Mononuclear cell (primary cell): ENCODE results near the gene HDAC4. TPM values are rescaled to one million over a fixed set of nuclear protein-coding genes. Genes with fewer than 3 reads are reported as not detected.

Experiments
- H3K27me3 ChIP-seq: 2 replicates; pipeline ENCODE4 v1.6.0; 2011; ENCODE audit warnings: low read length, control low read depth; ENCODE audit not compliant: insufficient read depth
- H3K4me1 ChIP-seq: 2 replicates; pipeline ENCODE4 v1.5.1; 2011; ENCODE audit warnings: mild to moderate bottlenecking, low read length, control low read depth; ENCODE audit not compliant: insufficient read depth
- H3K4me3 ChIP-seq: 2 replicates; pipeline ENCODE4 v1.5.1; 2011; ENCODE audit warnings: mild to moderate bottlenecking, low read length, moderate library complexity
- H3K9me3 ChIP-seq: 2 replicates; pipeline ENCODE4 v1.5.1; 2011; ENCODE audit warnings: low read depth, mild to moderate bottlenecking, control low read depth, low read length
- total RNA-seq: library from RNA; depleted of rRNA; stranded (reverse); fragments of >200 nt; gene quantifications from one replicate; pipeline ENCODE4 v1.2.3, GENCODE V29; 2012

The HDAC4 gene
- total RNA-seq, 1 donor: 27.7 TPM

- H3K4me1 ChIP-seq: no peaks in the 10 kb centered on the region
- no peaks in the 10 kb centered on the region for H3K9me3 ChIP-seq
- no peak overlapping the region for H3K4me3 ChIP-seq
- H3K27me3 ChIP-seq: no peaks in the 10 kb centered on the region
These were observed 273.3 kb downstream of the HDAC4 start for GRCh38 chr2:239127513-239127912.

GRCh38 chr2:239125726-239126675, 274.8 kb downstream of the HDAC4 start:
- no peaks in the 10 kb centered on the region for H3K27me3 ChIP-seq
- H3K4me1 ChIP-seq: no peaks in the 10 kb centered on the region
- no peaks in the 10 kb centered on the region for H3K9me3 ChIP-seq
- H3K4me3 ChIP-seq: no peak overlapping the region

GRCh38 chr2:239124152-239124899, 276.5 kb downstream of the HDAC4 start:
- H3K4me1 ChIP-seq: no peaks in the 10 kb centered on the region
- H3K27me3 ChIP-seq: no peaks in the 10 kb centered on the region
- H3K9me3 ChIP-seq: no peaks in the 10 kb centered on the region
- H3K4me3 ChIP-seq: no peak overlapping the region

GRCh38 chr2:239122421-239123110, 278.3 kb downstream of the HDAC4 start:
- Histone ChIP-seq H3K4me3 (no peak overlapping the region), H3K9me3 (no peaks in the 10 kb centered on the region), H3K27me3 (no peaks in the 10 kb centered on the region), H3K4me1 (peaks cover 4% of the 10 kb centered on the region)

GRCh38 chr2:239121600-239122012, 279.2 kb downstream of the HDAC4 start:
- Histone ChIP-seq H3K9me3 (no peaks in the 10 kb centered on the region), H3K4me3 (no peak overlapping the region), H3K27me3 (no peaks in the 10 kb centered on the region), H3K4me1 (peaks cover 4% of the 10 kb centered on the region)

- Histone ChIP-seq H3K9me3 (no peaks in the 10 kb centered on the region), H3K27me3 (no peaks in the 10 kb centered on the region), H3K4me3 (no peak overlapping the region), H3K4me1 (peaks cover 4% of the 10 kb centered on the region)
These were observed 280.2 kb downstream of the HDAC4 start for GRCh38 chr2:239120664-239121063.

- no peaks in the 10 kb centered on the region for H3K9me3 ChIP-seq
- no peaks in the 10 kb centered on the region for H3K27me3 ChIP-seq
- peaks cover 4% of the 10 kb centered on the region for H3K4me1 ChIP-seq
- no peak overlapping the region for H3K4me3 ChIP-seq
These were observed 281.3 kb downstream of the HDAC4 start for GRCh38 chr2:239119346-239120126.

GRCh38 chr2:239118675-239119211, 282.1 kb downstream of the HDAC4 start:
- Histone ChIP-seq H3K4me3 (no peak overlapping the region), H3K27me3 (no peaks in the 10 kb centered on the region), H3K4me1 (peaks cover 4% of the 10 kb centered on the region), H3K9me3 (no peaks in the 10 kb centered on the region)

GRCh38 chr2:239118264-239118663, 282.6 kb downstream of the HDAC4 start:
- H3K4me3 ChIP-seq: no peak overlapping the region
- H3K27me3 ChIP-seq: no peaks in the 10 kb centered on the region
- H3K4me1 ChIP-seq: peaks cover 4% of the 10 kb centered on the region

GRCh38 chr2:239117831-239118230, 283.0 kb downstream of the HDAC4 start:
- H3K4me1 ChIP-seq: peaks cover 4% of the 10 kb centered on the region
- H3K27me3 ChIP-seq: no peaks in the 10 kb centered on the region
- H3K9me3 ChIP-seq: no peaks in the 10 kb centered on the region
- no peak overlapping the region for H3K4me3 ChIP-seq

More at GRCh38 chr2:239118264-239118663, 282.6 kb downstream of the HDAC4 start:
- no peaks in the 10 kb centered on the region for H3K9me3 ChIP-seq

GRCh38 chr2:239116456-239117246, 284.2 kb downstream of the HDAC4 start:
- Histone ChIP-seq H3K4me3 (no peak overlapping the region), H3K4me1 (peaks cover 4% of the 10 kb centered on the region), H3K27me3 (no peaks in the 10 kb centered on the region), H3K9me3 (no peaks in the 10 kb centered on the region)

GRCh38 chr2:239115616-239116015, 285.2 kb downstream of the HDAC4 start:
- no peak overlapping the region for H3K4me3 ChIP-seq
- no peaks in the 10 kb centered on the region for H3K27me3 ChIP-seq
- H3K9me3 ChIP-seq: no peaks in the 10 kb centered on the region
- H3K4me1 ChIP-seq: peaks cover 4% of the 10 kb centered on the region

GRCh38 chr2:239114616-239115265, 286.1 kb downstream of the HDAC4 start:
- H3K27me3 ChIP-seq: no peaks in the 10 kb centered on the region
- H3K9me3 ChIP-seq: no peaks in the 10 kb centered on the region
- H3K4me3 ChIP-seq: no peak overlapping the region
- H3K4me1 ChIP-seq: peaks cover 4% of the 10 kb centered on the region
